HG03558 (cell line): ENCODE data around the gene MYOM1.
A peak's percentile ranks its signal among the peaks of the same experiment; 100 is the strongest.

Experiments
- ATAC-seq: cut with Tn5 transposase; IDR thresholded peaks from one replicate; pipeline ENCODE4 v1.9.1; 2021; ENCODE audit warnings: moderate number of reproducible peaks; ENCODE audit not compliant: unreplicated experiment; ENCODE audit errors: extremely low read depth

MYOM1 gene

GRCh38 chr18:3157086-3157485 lies 62.7 kb downstream of the MYOM1 start:
- no peak for ATAC-seq

DNA sequence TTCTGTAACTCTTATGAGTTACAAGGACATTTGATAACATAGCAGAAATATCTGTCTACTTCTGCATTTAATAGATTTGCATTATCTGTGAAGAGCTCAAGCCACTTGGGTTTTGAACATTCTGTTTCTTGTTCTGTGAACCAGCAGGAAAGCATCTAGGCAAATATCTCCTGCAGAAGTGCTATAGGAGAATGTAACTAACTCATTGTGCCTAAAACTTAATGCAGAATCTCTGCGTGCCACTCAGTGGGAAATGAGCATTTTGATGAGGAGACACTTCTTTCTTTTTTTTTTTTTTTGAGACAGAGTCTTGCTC lies 63.5 kb downstream of the MYOM1 start:
- no peak for ATAC-seq

DNA sequence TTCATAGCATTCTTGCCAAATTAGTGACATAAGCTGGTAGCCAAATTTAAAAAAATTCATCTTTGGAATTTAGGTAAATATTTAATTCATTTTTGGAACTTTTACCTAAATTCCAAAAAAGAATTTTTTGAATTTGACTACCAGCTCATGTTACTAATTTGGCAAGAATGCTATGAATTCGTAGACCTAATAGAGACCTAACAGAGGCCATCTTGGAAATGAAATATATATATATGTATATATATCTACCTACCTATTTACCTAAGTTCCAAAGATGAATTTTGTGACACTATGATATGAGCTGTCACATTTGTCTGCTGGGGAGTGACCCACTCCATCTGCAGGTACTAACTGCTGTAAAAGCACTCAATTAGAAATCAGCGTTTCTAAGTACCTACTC lies 65.6 kb downstream of the MYOM1 start:
- ATAC-seq: no peak

GRCh38 chr18:3153107-3153704 lies 66.6 kb downstream of the MYOM1 start:
- ATAC-seq: peak; percentile 59

DNA sequence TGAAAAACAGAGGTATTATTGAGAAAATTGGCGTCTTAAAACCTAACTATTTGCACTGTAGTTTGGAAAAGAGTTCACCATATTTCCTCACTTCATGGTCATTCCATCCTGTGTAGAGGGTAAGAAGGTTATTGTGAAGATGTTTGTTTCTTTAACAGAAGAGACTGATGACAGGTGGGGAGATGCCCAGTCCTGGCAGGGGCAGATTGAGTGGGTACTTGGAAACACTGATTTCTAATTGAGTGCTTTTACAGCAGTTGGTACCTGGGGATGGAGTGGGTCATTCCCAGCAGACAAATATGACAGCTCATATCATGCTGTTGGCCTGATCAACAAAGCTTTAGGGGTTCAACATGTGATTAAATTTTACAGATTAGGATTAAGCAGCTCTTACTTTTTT lies 67.5 kb downstream of the MYOM1 start:
- ATAC-seq: no peak

GRCh38 chr18:3151399-3152264 lies 68.1 kb downstream of the MYOM1 start:
- no peak for ATAC-seq

DNA sequence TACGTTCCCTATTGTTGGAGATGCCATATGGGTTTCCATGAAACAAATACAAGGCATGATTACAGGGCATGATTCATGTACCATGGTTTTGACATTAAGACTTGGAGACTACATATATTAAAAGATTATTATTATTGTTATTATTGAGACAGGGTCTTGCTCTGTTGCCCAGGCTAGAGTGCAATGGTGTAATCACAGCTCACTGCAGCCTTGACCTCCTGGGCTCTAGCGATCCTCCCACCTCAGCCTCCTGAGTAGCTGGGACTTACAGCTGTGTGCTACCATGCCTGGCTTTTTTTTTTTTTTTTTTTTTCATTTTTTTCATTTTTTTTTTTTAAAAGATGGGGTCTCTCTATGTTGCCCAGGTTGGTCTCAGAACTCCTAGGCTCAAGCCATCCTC lies 69.1 kb downstream of the MYOM1 start:
- ATAC-seq: no peak

DNA sequence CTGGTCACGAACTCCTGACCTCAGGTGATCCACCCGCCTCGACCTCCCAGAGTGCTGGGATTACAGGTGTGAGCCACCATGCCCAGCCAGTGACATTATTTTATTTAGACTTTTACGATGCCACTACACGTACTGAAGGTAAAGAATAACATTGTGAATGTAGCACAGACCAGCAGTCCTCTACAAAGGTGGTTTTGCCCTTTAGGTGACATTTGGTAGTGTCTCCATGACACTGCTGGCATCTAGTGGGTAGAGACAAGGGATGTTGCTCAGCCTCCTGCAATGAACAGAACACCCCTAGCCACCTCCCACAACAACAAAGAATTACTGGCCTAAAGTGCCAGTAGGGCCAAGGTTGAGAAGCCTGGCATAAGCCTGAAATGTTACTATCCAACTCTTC lies 69.5 kb downstream of the MYOM1 start:
- ATAC-seq: no peak

- no peak for ATAC-seq
Observed at GRCh38 chr18:3148930-3149535, 70.7 kb downstream of the MYOM1 start.

- no peak for ATAC-seq
Observed at GRCh38 chr18:3147935-3148554, 71.7 kb downstream of the MYOM1 start.

GRCh38 chr18:3140986-3141639 lies 78.7 kb downstream of the MYOM1 start:
- ATAC-seq: no peak

- no peak for ATAC-seq
Observed at GRCh38 chr18:3140342-3140741, 79.4 kb downstream of the MYOM1 start.

GRCh38 chr18:3139406-3139805 lies 80.4 kb downstream of the MYOM1 start:
- ATAC-seq: no peak

DNA sequence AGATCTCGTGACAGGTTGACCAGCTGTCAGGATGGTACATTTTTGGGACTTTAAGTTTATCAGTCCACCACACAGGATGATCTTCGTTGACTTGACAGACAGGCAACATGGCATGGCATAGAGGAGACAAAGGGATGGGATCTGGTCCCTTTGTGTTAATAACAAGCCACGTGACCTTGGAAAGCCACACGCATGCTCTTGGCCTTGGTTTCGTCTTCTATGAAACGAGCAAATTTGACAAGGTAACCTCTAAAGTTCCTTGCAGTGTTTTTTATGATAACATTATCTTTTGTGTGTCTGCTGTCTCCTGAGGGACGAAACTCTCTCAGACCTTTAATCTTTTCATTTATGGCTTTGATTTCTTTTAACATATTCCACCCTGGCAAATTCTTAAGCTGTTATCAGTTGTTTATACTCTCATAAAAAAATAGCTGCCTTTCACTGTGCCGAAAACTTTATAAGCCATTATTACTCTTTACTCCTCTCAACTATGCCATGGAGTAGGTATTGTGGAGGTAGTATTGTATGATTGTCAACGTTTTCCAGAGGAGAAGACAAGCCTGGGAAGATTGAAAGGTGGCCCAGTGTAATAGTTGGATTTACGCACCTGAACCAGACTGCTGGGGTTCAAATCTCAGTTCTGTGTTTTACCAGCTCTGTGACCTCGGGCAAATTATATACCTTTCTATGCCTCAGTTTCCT lies 81.3 kb downstream of the MYOM1 start:
- ATAC-seq: no peak

DNA sequence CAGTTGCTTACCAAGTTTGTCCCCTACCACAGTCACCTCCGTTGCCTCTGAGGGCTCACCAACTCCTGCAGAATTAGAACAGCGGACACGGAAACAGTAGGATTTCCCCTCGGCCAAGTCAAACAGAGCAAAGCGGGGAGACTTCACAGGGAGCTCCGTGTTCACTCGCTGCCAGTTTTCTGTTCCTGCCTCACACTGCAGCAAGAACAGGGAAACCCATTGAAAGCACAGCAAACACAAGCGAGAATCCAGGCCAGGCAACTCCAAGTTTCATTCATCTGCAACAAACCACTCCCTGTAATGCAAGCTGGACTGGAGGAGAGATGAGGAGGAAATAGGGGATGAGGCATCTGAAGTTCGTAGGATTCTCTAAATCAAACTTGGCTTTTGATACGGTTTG lies 84.2 kb downstream of the MYOM1 start:
- no peak for ATAC-seq

DNA sequence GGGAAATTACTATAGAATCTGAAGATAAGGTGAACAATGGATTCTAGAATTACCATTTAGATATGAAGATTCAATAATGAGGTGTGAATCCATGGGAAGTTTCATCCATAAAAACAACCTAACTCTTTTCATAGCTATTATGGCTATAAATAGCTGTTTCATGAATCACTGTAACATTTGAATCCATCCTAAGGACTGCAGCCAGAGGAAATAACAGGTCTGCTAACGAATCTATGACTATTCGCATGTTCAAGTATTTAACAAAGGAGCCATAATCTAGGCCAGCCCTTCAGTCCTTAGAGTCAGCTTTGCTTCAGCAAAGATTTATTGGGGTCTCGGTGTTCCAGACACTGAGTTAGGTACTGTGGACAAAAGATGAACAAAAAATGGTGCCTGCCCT lies 87.1 kb downstream of the MYOM1 start:
- ATAC-seq: no peak

GRCh38 chr18:3130344-3130743 lies 89.4 kb downstream of the MYOM1 start:
- no peak for ATAC-seq

DNA sequence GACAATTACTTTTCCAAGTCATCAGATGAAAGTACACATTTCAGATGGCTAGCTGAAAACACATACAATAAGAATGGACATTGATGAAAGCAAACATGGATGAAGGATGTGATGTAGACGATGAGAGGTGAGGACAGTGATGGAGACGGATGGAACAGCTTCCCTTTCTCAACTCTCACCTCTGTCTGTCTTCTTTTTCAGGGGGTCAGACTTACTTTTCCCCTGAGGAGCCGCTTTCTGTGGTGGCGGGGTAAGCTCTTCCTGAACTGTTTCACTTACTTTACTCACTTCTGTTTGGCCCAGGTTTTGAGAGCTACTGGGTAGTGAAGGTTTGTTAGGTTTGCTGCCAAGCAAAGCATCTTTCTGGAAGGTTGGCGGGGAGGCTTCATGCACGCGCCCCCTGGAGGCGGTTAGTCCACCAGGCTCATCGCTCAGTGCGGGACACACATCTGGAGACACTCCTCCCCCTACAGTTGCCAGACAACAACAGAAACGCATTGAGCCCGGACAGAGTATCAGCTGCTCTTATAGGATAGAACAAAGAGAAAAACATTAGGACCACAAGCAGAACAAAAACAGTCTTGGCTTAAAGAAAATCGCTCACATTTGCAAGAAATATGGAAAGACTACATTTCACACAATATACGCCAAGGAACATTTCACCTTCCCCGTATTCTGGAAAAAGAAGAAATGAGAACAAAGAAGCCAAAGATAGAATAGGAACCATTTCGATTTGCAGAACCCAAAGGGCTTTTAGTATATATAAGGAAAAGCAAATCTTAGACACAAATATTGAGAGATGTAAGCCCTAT lies 90.5 kb downstream of the MYOM1 start:
- peak; percentile 78 for ATAC-seq

DNA sequence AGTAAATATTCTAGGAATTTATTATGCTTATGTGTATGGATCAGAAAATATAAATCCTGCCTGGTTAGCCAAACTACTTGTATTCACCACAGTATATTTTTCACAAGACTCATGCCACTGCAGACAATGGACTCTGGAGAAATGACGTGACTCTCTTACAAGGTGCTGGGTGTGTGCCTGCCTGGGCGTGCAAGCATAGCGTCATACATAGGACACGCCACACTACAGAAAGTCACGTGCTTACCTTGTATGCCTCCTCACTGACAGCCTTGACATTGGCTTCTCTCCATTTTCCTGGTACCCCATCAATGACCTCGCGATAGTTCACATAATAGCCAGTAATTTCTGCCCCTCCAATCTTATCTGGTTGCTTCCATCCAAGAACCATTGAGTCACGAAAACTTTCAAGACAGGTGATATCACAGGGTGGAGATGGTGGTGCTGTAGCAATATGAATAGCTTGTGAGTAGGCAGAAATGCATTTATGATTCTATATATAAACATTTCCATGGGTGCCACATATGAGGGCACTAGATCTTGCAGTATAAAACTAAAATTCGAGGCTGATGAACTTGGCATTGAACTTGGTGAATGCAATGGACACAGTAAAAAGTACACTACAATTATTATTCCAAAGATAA lies 93.2 kb downstream of the MYOM1 start:
- ATAC-seq: no peak
